Parathyroid adenoma (tissue), 2 donors: Measurements from ENCODE around the gene NCOA1.
"Not testable (repeated sequence)": the region's sequence is repeated elsewhere in the genome, so short reads cannot be mapped to it uniquely, and the experiment has no call there.

ENCODE experiments used
- H2AFZ ChIP-seq: fragments of 300-600 bp; sonication (generic); one replicate; pipeline ENCODE4 v1.7.0; 2017; ENCODE audit warnings: antibody characterized with exemption, mild to moderate bottlenecking
- H3K27ac ChIP-seq: fragments of 300-600 bp; sonication (generic); one replicate; pipeline ENCODE4 v1.7.0; 2017
- H3K27me3 ChIP-seq: fragments of 300-600 bp; sonication (generic); one replicate; pipeline ENCODE4 v1.7.0; 2017; ENCODE audit warnings: low read length; ENCODE audit not compliant: control insufficient read depth, insufficient read depth
- H3K36me3 ChIP-seq: fragments of 300-600 bp; sonication (generic); one replicate; pipeline ENCODE4 v1.7.0; 2017; ENCODE audit warnings: low read length; ENCODE audit not compliant: control insufficient read depth, insufficient read depth
- H3K4me1 ChIP-seq: fragments of 300-600 bp; sonication (generic); one replicate; pipeline ENCODE4 v1.7.0; 2017; ENCODE audit warnings: control low read depth
- H3K4me2 ChIP-seq: fragments of 300-600 bp; sonication (generic); one replicate; pipeline ENCODE4 v1.7.0; 2017; ENCODE audit warnings: low read length
- H3K4me3 ChIP-seq: fragments of 300-600 bp; sonication (generic); one replicate; pipeline ENCODE4 v1.7.0; 2017; ENCODE audit warnings: low read depth, low read length
- H3K79me2 ChIP-seq: fragments of 300-600 bp; sonication (generic); one replicate; pipeline ENCODE4 v1.7.0; 2017; ENCODE audit warnings: control low read depth
- H3K9ac ChIP-seq: fragments of 300-600 bp; sonication (generic); one replicate; pipeline ENCODE4 v1.7.0; 2017; ENCODE audit warnings: mild to moderate bottlenecking
- H3K9me3 ChIP-seq: fragments of 300-600 bp; sonication (generic); one replicate; pipeline ENCODE4 v1.7.0; 2017; ENCODE audit warnings: low read length; ENCODE audit not compliant: control insufficient read depth
- TF ChIP-seq, protein P1 (sequence below): fragments of 300-600 bp; sonication (generic); IDR thresholded peaks from one replicate; pipeline ENCODE4 v1.7.0; 2017; ENCODE audit warnings: antibody characterized with exemption, mild to moderate bottlenecking
- donor health status: primary hyperparathyroidism.

Gene NCOA1

DNA sequence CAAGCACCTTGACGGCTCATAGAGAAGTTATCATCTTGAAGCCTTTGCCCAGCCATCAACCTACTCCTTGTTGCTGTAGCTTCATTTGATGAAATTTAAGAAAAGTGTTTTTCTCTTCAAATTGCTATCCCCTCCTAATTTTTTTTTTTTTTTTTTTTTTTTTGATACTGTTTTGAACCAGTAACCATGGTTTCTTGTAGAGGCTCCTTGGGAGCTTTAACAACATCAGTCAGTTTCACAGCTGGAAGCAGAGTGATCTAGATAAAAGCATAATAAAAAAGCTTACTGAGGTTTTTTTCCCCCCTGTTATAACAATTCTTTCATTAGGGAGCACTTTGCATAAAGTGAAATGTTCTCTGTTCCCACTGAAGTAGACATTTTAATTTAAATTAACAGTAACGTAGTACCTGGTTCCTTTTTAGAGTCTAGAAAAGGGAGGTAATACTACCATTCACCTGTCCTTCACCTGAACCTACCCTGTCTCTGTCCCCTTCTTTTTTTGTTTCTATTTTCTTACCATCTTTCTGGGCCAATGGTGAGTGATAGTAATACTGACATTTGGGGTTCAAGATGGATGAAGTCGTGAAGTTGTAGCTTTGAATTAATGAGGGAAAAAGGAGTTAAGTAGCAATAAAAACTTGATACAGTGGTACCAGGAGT, 101.5 kb downstream of the NCOA1 start:
- H3K27me3 ChIP-seq = no peaks in the 10 kb centered on the region

DNA sequence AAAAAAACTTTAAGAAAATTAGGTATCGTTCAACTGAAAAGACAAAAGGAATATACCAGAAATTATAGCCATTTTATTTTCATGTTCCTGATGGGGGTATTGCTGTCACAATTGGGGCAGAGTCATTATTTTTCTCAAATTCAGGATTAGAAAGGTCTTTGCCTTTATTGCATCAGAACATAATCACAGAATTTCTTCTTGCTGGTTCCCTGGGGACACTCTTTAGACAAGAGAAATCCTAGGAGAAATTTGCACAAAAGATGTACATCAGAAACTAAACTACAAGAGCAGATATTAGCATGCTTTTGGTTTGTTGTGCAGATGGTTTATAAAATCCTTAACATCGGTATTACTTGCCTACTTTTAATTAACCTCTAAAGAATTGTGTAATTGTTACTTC, 103.2 kb downstream of the NCOA1 start:
- no peaks in the 10 kb centered on the region for H3K9me3 ChIP-seq
- H2AFZ ChIP-seq = no peak overlapping the region
- no peaks in the 10 kb centered on the region for H3K36me3 ChIP-seq
- H3K79me2 ChIP-seq = peaks cover 5% of the 10 kb centered on the region
- no peaks in the 10 kb centered on the region for H3K4me1 ChIP-seq
- no peaks in the 10 kb centered on the region for H3K27me3 ChIP-seq
- no peak overlapping the region for H3K4me2 ChIP-seq
- TF ChIP-seq, protein P1, sequence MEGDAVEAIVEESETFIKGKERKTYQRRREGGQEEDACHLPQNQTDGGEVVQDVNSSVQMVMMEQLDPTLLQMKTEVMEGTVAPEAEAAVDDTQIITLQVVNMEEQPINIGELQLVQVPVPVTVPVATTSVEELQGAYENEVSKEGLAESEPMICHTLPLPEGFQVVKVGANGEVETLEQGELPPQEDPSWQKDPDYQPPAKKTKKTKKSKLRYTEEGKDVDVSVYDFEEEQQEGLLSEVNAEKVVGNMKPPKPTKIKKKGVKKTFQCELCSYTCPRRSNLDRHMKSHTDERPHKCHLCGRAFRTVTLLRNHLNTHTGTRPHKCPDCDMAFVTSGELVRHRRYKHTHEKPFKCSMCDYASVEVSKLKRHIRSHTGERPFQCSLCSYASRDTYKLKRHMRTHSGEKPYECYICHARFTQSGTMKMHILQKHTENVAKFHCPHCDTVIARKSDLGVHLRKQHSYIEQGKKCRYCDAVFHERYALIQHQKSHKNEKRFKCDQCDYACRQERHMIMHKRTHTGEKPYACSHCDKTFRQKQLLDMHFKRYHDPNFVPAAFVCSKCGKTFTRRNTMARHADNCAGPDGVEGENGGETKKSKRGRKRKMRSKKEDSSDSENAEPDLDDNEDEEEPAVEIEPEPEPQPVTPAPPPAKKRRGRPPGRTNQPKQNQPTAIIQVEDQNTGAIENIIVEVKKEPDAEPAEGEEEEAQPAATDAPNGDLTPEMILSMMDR = no peak
- no peak overlapping the region for H3K4me3 ChIP-seq
- no peak overlapping the region for H3K27ac ChIP-seq
- no peak overlapping the region for H3K9ac ChIP-seq

More for the DNA sequence above, 101.5 kb downstream of the NCOA1 start:
- H3K27ac ChIP-seq = no peak overlapping the region
- no peak overlapping the region for H3K9ac ChIP-seq
- peaks cover 11% of the 10 kb centered on the region for H3K79me2 ChIP-seq
- TF ChIP-seq, protein P1 = no peak
- H3K4me1 ChIP-seq = no peaks in the 10 kb centered on the region
- H3K4me2 ChIP-seq = no peak overlapping the region
- H3K9me3 ChIP-seq = no peaks in the 10 kb centered on the region
- H3K4me3 ChIP-seq = no peak overlapping the region
- no peak overlapping the region for H2AFZ ChIP-seq
- no peaks in the 10 kb centered on the region for H3K36me3 ChIP-seq

DNA sequence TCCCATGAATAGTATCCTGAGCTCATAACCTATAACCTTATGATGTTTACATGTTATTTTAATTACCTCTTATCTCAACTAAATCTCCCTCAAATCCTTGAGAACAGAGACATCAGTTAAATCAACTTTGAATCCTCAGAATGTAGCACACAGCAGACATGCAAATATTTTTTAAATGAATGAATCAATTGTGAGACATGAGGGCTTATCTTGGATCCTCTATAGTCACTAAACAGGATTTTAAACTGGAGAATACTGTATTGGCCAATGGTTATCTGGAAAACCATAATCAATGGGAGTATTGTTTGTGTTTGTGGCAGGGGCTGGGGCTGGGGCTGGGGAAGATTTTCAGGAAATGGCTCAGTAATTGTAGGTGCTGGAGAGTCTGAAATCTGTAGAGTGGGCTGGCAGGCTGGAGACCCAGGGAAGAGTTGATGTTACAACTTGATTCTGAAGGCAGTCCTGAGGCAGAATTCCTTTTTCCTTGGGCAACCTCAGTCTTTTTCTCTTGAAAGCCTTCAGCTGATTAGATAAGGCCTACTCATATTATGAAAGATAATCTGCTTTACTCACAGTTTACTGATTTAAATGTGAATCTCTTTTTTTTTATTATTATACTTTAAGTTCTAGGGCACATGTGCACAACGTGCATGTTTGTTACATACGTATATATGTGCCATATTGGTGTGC, 106.3 kb downstream of the NCOA1 start:
- TF ChIP-seq, protein P1 = no peak
- no peak overlapping the region for H3K9ac ChIP-seq
- H3K4me2 ChIP-seq = no peak overlapping the region
- H3K79me2 ChIP-seq = peaks cover 13% of the 10 kb centered on the region
- H3K27me3 ChIP-seq = no peaks in the 10 kb centered on the region
- no peak overlapping the region for H3K27ac ChIP-seq
- H3K9me3 ChIP-seq = no peaks in the 10 kb centered on the region
- no peaks in the 10 kb centered on the region for H3K36me3 ChIP-seq
- no peak overlapping the region for H2AFZ ChIP-seq
- no peak overlapping the region for H3K4me3 ChIP-seq
- no peaks in the 10 kb centered on the region for H3K4me1 ChIP-seq

DNA sequence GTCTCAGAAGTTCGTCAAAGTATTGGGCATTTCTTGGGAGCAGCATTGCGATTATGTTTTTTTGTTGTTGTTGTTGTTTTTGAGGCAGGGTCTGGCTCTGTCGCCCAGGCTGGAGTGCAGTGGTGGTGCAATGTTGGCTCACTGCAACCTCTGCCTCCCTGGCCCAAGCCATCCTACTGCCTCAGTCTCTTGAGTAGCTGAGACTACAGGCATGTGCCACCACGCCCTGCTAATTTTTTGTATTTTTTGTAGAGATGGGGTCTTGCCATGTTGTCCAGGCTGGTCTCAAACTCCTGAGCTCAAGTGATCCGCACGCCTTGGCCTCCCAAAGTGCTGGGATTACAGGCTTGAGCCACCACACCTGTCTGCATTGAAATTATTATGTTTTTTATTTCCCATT, 109.1 kb downstream of the NCOA1 start:
- H3K4me2 ChIP-seq, H3K4me3 ChIP-seq, H3K27ac ChIP-seq, H3K4me1 ChIP-seq, H3K9ac ChIP-seq, H3K36me3 ChIP-seq, H2AFZ ChIP-seq, H3K27me3 ChIP-seq, H3K9me3 ChIP-seq: not testable (repeated sequence)
- peaks cover 23% of the 10 kb centered on the region for H3K79me2 ChIP-seq

DNA sequence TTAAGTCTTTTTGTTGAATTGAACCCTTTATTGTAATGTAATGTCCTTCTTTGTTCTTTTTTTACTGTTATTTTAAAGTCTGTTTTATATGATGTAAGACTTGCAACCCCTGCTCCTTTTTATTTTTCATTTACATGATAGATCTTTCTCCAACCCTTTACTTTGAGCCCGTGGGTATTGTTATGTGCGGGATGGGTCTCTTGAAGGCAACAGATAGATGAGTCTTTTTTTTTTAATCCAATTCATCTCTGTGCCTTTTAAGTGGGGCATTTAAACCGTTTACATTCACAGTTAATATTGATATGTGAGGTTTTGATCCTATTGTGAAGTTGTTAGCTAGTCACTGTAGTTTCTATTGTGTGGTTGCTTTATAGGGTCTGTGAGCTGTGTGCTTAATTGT, 120.6 kb downstream of the NCOA1 start:
- peaks cover 52% of the 10 kb centered on the region for H3K79me2 ChIP-seq
- H3K27ac ChIP-seq = no peak overlapping the region
- no peak overlapping the region for H3K4me2 ChIP-seq
- H3K4me3 ChIP-seq = no peak overlapping the region
- no peak overlapping the region for H2AFZ ChIP-seq
- H3K27me3 ChIP-seq = no peaks in the 10 kb centered on the region
- no peak overlapping the region for H3K9ac ChIP-seq
- H3K4me1 ChIP-seq = peaks cover 4% of the 10 kb centered on the region
- H3K36me3 ChIP-seq = no peaks in the 10 kb centered on the region
- H3K9me3 ChIP-seq = no peaks in the 10 kb centered on the region
- TF ChIP-seq, protein P1 = no peak
